Heart right ventricle (tissue), 16 donors: ENCODE measurements around the gene PIMREG. TPM values are rescaled to one million over a fixed set of nuclear protein-coding genes. Genes with fewer than 3 reads are reported as not detected.

Experiments
- ATAC-seq, 8 donors: fragments of 200-7000 bp; cut with Tn5 transposase; one replicate each; pipeline ENCODE4 v1.9.1; 2020; ENCODE audit warnings: mild to moderate bottlenecking in 8 of 8, moderate library complexity in 8 of 8, moderate number of reproducible peaks in 1 of 8
- DNase-seq, 2 donors: peaks; one replicate each; pipeline ENCODE4 v3.0.0-alpha.2; 2020
- H3K27ac ChIP-seq, 10 donors: fragments of 200-600 bp; sonication (generic) in 2 of 10; one replicate each; pipeline versions ENCODE4 v1.5.0 to v1.8.0; 2020 to 2022; ENCODE audit warnings: mild to moderate bottlenecking in 3 of 10
- H3K27me3 ChIP-seq, 7 donors: fragments of 200-600 bp; one replicate each; pipeline ENCODE4 v1.8.0; 2021 to 2022; ENCODE audit warnings: mild to moderate bottlenecking in 2 of 7
- H3K36me3 ChIP-seq, 9 donors: fragments of 200-600 bp; sonication (generic) in 1 of 9; one replicate each; pipeline versions ENCODE4 v1.5.0 to v1.8.0; 2020 to 2022; ENCODE audit warnings: mild to moderate bottlenecking in 2 of 9
- H3K4me1 ChIP-seq, 9 donors: fragments of 200-600 bp; sonication (generic) in 1 of 9; one replicate each; pipeline versions ENCODE4 v1.5.0 to v1.8.0; 2020 to 2022; ENCODE audit warnings: mild to moderate bottlenecking in 4 of 9
- H3K4me3 ChIP-seq, 10 donors: fragments of 200-600 bp; sonication (generic) in 2 of 10; one replicate each; pipeline versions ENCODE4 v1.5.0 to v1.8.0; 2020 to 2022; ENCODE audit warnings: mild to moderate bottlenecking in 7 of 10, moderate library complexity in 2 of 10
- H3K9me3 ChIP-seq, 11 donors: fragments of 200-600 bp in 10 of 11; sonication (generic) in 2 of 11; one replicate each; pipeline versions ENCODE4 v1.5.0 to v1.8.0; 2013 to 2022; ENCODE audit warnings: mild to moderate bottlenecking in 2 of 11, control low read depth in 1 of 11, moderate library complexity in 1 of 11
- CTCF ChIP-seq, 9 donors: fragments of 200-600 bp; sonication (generic) in 2 of 9; IDR thresholded peaks; one replicate each; pipeline versions ENCODE4 v1.5.0 to v1.8.0; 2021 to 2022; ENCODE audit warnings: antibody characterized with exemption in 9 of 9, mild to moderate bottlenecking in 5 of 9, moderate library complexity in 1 of 9
- WGBS, 2 donors: extraction: QIAGEN DNeasy Blood & Tissue Kit; methylation state at CpG; one replicate each; pipeline ENCODE4 v1.1.7; 2013; ENCODE audit warnings: inconsistent platforms in 1 of 2; 5-methylcytosine and 5-hydroxymethylcytosine counted together
- intact Hi-C, 10 donors: fragments of 100-400 bp; cut with DNase I; formaldehyde crosslinking; loops; one replicate each; pipeline versions ENCODE4 v1.11.1 to v1.14.2; 2022
- polyA plus RNA-seq, 2 donors: library from polyadenylated mRNA; stranded (reverse); fragments of 200-250 nt; gene quantifications; one replicate each; pipeline ENCODE4 v1.2.3, GENCODE V29; 2013
- total RNA-seq, 10 donors: library from RNA; stranded (reverse); fragmentation: NEBNext Ultra II Directional in 3 of 10; extraction: Animal tissue kit (Norgen Biotek cat#: 25700) in 3 of 10; gene quantifications; one replicate each; pipeline versions ENCODE4 v1.2.1 to v1.2.4, GENCODE V29; 2021 to 2023
- donor health status: Arrhythmogenic right ventricular cardiomyopathy.
- donor health status: ischemic (EF 13 %, LVEDD 7.1; RV severe dilation, severe dysfunction).
- donor health status: healthy with polysubstance abuse.
- donor health status: DM: no; HTN: yes; CAD: no.
- donor health status: DM: no; HTN: no; CAD: no.
- donor health status: ischemic (EF 25% LVEDD 6.9; RV normal size, moderate dysfunction).
- donor health status: ischemic (EF 25% LVEDD 5.7; RV mildly dilated, moderate dysfunction).
- donor health status: healthy.
- donor health status: DM: yes; HTN: yes; CAD: no.
- donor health status: Ischemic cardiomyopathy.
- donor health status: ischemic (EF 35%, LVEDD 5.7; RV mildly dilated, moderate dysfunction).
- donor health status: nonischemic (EF 11% LVEDD 7.7; RV severe dilation, severe dysfunction).
- donor health status: DM: yes; HTN: yes; CAD: no.
- donor health status: PGD.
- donor health status: ischemic (EF 29% LVEDD 5.4; RV normal size, mild dysfunction).
- donor health status: nonischemic (EF 23%, LVEDD 6.1; RV moderate dilation, normal function).

Gene PIMREG
- total and polyA plus RNA-seq, 12 donors, result 0.21 to 4.0 (median 0.54) TPM; not detected in 6

- Histone ChIP-seq H3K36me3 (no peaks in the 10 kb centered on the region), H3K27ac (no peak overlapping the region), H3K27me3 (peaks cover 0 to 16% (median 12%) of the 10 kb centered on the region in 7 donors), H3K4me1 (peaks cover 0 to 13% (median 8%) of the 10 kb centered on the region in 9 donors), H3K9me3 (no peaks in the 10 kb centered on the region), H3K4me3 (no peak overlapping the region)
- DNase-seq (no peak), ATAC-seq (no peak)
- no peak for TF ChIP-seq CTCF (IDR thresholded peaks at IDR 0.05)
- WGBS, 2 donors, result 76 to 78% methylated on average over 9 of the region's 9 CpGs
- intact Hi-C loops, result no loop called here
These were observed 16.4 kb downstream of the PIMREG start for GRCh38 chr17:6460531-6461161.

- peaks cover 0 to 13% (median 7%) of the 10 kb centered on the region in 9 donors for H3K4me1 ChIP-seq
- DNase-seq, result no peak
- intact Hi-C loops, result no loop called here
- 94% methylated on average over 14 of the region's 14 CpGs for WGBS, 2 donors
- H3K27ac ChIP-seq, result no peak overlapping the region
- no peak for TF ChIP-seq CTCF (IDR thresholded peaks at IDR 0.05)
- H3K9me3 ChIP-seq, result no peaks in the 10 kb centered on the region
- H3K36me3 ChIP-seq, result no peaks in the 10 kb centered on the region
- no peak for ATAC-seq
- H3K4me3 ChIP-seq, result no peak overlapping the region
- H3K27me3 ChIP-seq, result peaks cover 0 to 10% (median 6%) of the 10 kb centered on the region in 7 donors
These were observed 17.0 kb downstream of the PIMREG start for GRCh38 chr17:6461246-6461645.

- intact Hi-C loops, result no loop called here
- no peak overlapping the region for H3K4me3 ChIP-seq
- no peak for ATAC-seq
- WGBS, 2 donors, result 76 to 81% methylated on average over 10 of the region's 10 CpGs
- no peak for DNase-seq
- peaks cover 0 to 2% (median 0%) of the 10 kb centered on the region in 11 donors for H3K9me3 ChIP-seq
- peaks cover 0 to 8% (median 5%) of the 10 kb centered on the region in 9 donors for H3K4me1 ChIP-seq
- H3K36me3 ChIP-seq, result no peaks in the 10 kb centered on the region
- TF ChIP-seq CTCF (IDR thresholded peaks at IDR 0.05), result no peak
- H3K27me3 ChIP-seq, result peaks cover 0 to 5% (median 0%) of the 10 kb centered on the region in 7 donors
- no peak overlapping the region for H3K27ac ChIP-seq
These were observed 17.7 kb downstream of the PIMREG start for GRCh38 chr17:6461792-6462524.

GRCh38 chr17:6462692-6463091 lies 18.4 kb downstream of the PIMREG start:
- intact Hi-C loops, result no loop called here
- DNase-seq, result no peak
- ATAC-seq, result no peak
- H3K27me3 ChIP-seq, result peaks cover 0 to 5% (median 0%) of the 10 kb centered on the region in 7 donors
- no peak for TF ChIP-seq CTCF (IDR thresholded peaks at IDR 0.05)
- H3K27ac ChIP-seq, result no peak overlapping the region
- H3K36me3 ChIP-seq, result no peaks in the 10 kb centered on the region
- H3K9me3 ChIP-seq, result peaks cover 0 to 9% (median 0%) of the 10 kb centered on the region in 11 donors
- WGBS, 2 donors, result 87 to 98% methylated on average over 2 of the region's 2 CpGs
- peaks cover 0 to under 1% (median 0%) of the 10 kb centered on the region in 9 donors for H3K4me1 ChIP-seq
- H3K4me3 ChIP-seq, result no peak overlapping the region
